ENCODE data around the gene ZNF235. TPM values are rescaled to one million over a fixed set of nuclear protein-coding genes. Genes with fewer than 3 reads are reported as not detected.

Gene ZNF235
- total and polyA plus RNA-seq, 2 of the 4 experiments (the other 2 are of a cell fraction) = 0.77 to 3.0 TPM

DNA sequence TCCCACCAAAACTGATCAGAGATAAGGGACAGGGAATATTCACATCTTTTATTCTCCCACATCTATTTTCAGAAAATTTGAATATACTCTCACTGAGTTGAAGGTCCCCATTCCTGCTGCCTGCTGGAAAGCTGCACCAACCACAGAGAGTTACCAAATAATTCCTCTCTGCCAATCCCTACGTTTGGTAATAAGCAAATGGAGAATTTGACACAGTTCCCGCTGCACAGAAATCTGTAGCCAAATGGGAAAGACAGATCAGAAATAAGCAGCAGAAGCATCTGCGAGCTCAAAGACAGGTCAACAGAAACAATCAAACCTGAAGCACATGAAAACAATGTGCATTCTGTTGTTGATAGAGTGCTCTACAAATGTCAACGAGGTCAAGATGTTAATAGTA lies 41.7 kb upstream of the ZNF235 start:
- Histone ChIP-seq H3K4ac (ENCODE audit: low read depth, low read length) (no peak overlapping the region), H2BK120ac (ENCODE audit: low read depth, low read length) (no peak overlapping the region), H3K14ac (replicated peaks; ENCODE audit: low read depth, low read length) (no peak overlapping the region), H3K23ac (ENCODE audit: low read depth, low read length) (no peak overlapping the region), H4K8ac (ENCODE audit: low read depth in 2 of 2, low read length in 2 of 2) (no peak overlapping the region), H4K91ac (ENCODE audit: insufficient read depth, low read depth, low read length) (no peak overlapping the region), H3K4me2 (ENCODE audit: low read depth, low read length) (no peak overlapping the region), H2BK5ac (ENCODE audit: low read depth, low read length, poor library complexity, severe bottlenecking) (no peak overlapping the region), H2BK20ac (ENCODE audit: low read depth, low read length) (no peak overlapping the region), H4K20me1 (ENCODE audit: insufficient read depth, low read length) (no peaks in the 10 kb centered on the region), H3K27me3 (ENCODE audit: control insufficient read depth, insufficient read depth, low read length) (no peaks in the 10 kb centered on the region), H2AFZ (replicated peaks; ENCODE audit: low read length, poor library complexity) (no peak overlapping the region), H3K4me3 (ENCODE audit: insufficient read depth, low read depth, low read length) (no peak overlapping the region), H3K4me1 (ENCODE audit: control insufficient read depth, insufficient read depth, low read length) (no peaks in the 10 kb centered on the region), H3K9me3 (ENCODE audit: control insufficient read depth, insufficient read depth, low read length) (peaks cover 7% of the 10 kb centered on the region), H3K9me1 (ENCODE audit: insufficient read depth, low read length) (no peaks in the 10 kb centered on the region), H4K5ac (ENCODE audit: low read depth, low read length) (no peak overlapping the region), H3K27ac (ENCODE audit: insufficient read depth, low read length) (no peak overlapping the region), H3K79me1 (ENCODE audit: low read depth in 1 of 2, low read length in 2 of 2) (peaks cover 19 to 27% of the 10 kb centered on the region in 2 experiments), H2BK15ac (ENCODE audit: low read depth, low read length) (no peak overlapping the region), H3K18ac (ENCODE audit: low read depth, low read length) (no peak overlapping the region), H3K9ac (ENCODE audit: low read depth, low read length) (no peak overlapping the region), H3K56ac (ENCODE audit: extremely low read depth, insufficient read depth, low read length) (no peak overlapping the region), H2AK9ac (replicated peaks; ENCODE audit: low read depth, low read length, poor library complexity) (no peak overlapping the region), H3K36me3 (ENCODE audit: control insufficient read depth, insufficient read depth, low read length) (0 out of 2 replicates have a peak, but pooled peaks cover 2% of the 10 kb centered on the region), H2AK5ac (ENCODE audit: low read depth, low read length) (no peak overlapping the region)
- dilution Hi-C loops (cut with HindIII; ENCODE audit: low sequenced_read_pairs, unreplicated experiment) (no loop called here), intact Hi-C loops (cut with micrococcal nuclease) (no loop called here), in situ Hi-C loops (cut with MboI; ENCODE audit: low sequenced_read_pairs) (no loop called here)
- DNase-seq (no peak), ATAC-seq (ENCODE audit: low read depth) (no peak)
- WGBS, 2 experiments (ENCODE audit: extremely low coverage in 2 of 2, insufficient read length in 1 of 2) = 100% methylated on average over 1 of the region's 4 CpGs; no CpG with 5 or more reads in 1 of the 2 experiments
- no TSS peak for BruUV-seq (replicated peaks)
- POLR2A ChIA-PET (ENCODE audit: unreplicated experiment) = no interaction called here
- CTCF ChIA-PET = interaction anchor here (0.6 kb wide), 1 partner anchor 264 kb away, joined by 4 read pairs; no protein-coding TSS in a partner anchor
- TF ChIP-seq SMC3 (IDR thresholded peaks at IDR 0.05; ENCODE audit: low read depth, low read length) = no peak
- TF ChIP-seq RCOR1 (IDR thresholded peaks at IDR 0.05; ENCODE audit: insufficient replicate concordance, low read length) = no peak
- TF ChIP-seq CEBPB (IDR thresholded peaks at IDR 0.05; ENCODE audit: low read depth, low read length) = no peak
- TF ChIP-seq MXI1 (IDR thresholded peaks at IDR 0.05; ENCODE audit: borderline replicate concordance, low read depth, low read length) = no peak
- TF ChIP-seq, protein P1, sequence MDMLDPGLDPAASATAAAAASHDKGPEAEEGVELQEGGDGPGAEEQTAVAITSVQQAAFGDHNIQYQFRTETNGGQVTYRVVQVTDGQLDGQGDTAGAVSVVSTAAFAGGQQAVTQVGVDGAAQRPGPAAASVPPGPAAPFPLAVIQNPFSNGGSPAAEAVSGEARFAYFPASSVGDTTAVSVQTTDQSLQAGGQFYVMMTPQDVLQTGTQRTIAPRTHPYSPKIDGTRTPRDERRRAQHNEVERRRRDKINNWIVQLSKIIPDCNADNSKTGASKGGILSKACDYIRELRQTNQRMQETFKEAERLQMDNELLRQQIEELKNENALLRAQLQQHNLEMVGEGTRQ (IDR thresholded peaks at IDR 0.05; ENCODE audit: low read depth, low read length) = no peak
- TF ChIP-seq MAFK (IDR thresholded peaks at IDR 0.05; ENCODE audit: low read depth, low read length) = no peak
- TF ChIP-seq NFE2L2 (IDR thresholded peaks at IDR 0.05; ENCODE audit: low read depth, low read length) = no peak
- no peak for TF ChIP-seq CHD1 (IDR thresholded peaks at IDR 0.05; ENCODE audit: low read depth, low read length)
- no peak for TF ChIP-seq BHLHE40 (IDR thresholded peaks at IDR 0.05; ENCODE audit: low read depth, low read length)
- no peak for TF ChIP-seq POLR2A (IDR thresholded peaks at IDR 0.05; ENCODE audit: low read depth, low read length)
- no peak for TF ChIP-seq RFX5 (IDR thresholded peaks at IDR 0.05; ENCODE audit: low read depth, low read length)
- no peak for TF ChIP-seq FOS (IDR thresholded peaks at IDR 0.05; ENCODE audit: low read depth, low read length)
- no peak for TF ChIP-seq MAZ (IDR thresholded peaks at IDR 0.05; ENCODE audit: borderline replicate concordance, low read depth, low read length)
- TF ChIP-seq, protein P2, sequence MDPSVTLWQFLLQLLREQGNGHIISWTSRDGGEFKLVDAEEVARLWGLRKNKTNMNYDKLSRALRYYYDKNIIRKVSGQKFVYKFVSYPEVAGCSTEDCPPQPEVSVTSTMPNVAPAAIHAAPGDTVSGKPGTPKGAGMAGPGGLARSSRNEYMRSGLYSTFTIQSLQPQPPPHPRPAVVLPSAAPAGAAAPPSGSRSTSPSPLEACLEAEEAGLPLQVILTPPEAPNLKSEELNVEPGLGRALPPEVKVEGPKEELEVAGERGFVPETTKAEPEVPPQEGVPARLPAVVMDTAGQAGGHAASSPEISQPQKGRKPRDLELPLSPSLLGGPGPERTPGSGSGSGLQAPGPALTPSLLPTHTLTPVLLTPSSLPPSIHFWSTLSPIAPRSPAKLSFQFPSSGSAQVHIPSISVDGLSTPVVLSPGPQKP (IDR thresholded peaks at IDR 0.05; ENCODE audit: borderline replicate concordance, low read depth, low read length) = no peak
- TF ChIP-seq, protein P3, sequence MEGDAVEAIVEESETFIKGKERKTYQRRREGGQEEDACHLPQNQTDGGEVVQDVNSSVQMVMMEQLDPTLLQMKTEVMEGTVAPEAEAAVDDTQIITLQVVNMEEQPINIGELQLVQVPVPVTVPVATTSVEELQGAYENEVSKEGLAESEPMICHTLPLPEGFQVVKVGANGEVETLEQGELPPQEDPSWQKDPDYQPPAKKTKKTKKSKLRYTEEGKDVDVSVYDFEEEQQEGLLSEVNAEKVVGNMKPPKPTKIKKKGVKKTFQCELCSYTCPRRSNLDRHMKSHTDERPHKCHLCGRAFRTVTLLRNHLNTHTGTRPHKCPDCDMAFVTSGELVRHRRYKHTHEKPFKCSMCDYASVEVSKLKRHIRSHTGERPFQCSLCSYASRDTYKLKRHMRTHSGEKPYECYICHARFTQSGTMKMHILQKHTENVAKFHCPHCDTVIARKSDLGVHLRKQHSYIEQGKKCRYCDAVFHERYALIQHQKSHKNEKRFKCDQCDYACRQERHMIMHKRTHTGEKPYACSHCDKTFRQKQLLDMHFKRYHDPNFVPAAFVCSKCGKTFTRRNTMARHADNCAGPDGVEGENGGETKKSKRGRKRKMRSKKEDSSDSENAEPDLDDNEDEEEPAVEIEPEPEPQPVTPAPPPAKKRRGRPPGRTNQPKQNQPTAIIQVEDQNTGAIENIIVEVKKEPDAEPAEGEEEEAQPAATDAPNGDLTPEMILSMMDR (conservative IDR thresholded peaks at IDR 0.05; ENCODE audit: low read depth, low read length) = no peak

All from IMR-90 (cell line).